ENCODE measurements around the gene ZNF253. TPM values are rescaled to one million over a fixed set of nuclear protein-coding genes. Genes with fewer than 3 reads are reported as not detected.
A peak's percentile ranks its signal among the peaks of the same experiment; 100 is the strongest.
"Not testable (repeated sequence)": the region's sequence is repeated elsewhere in the genome, so short reads cannot be mapped to it uniquely, and the experiment has no call there.

Gene ZNF253
- total RNA-seq, 1 donor: 2.3 TPM

DNA sequence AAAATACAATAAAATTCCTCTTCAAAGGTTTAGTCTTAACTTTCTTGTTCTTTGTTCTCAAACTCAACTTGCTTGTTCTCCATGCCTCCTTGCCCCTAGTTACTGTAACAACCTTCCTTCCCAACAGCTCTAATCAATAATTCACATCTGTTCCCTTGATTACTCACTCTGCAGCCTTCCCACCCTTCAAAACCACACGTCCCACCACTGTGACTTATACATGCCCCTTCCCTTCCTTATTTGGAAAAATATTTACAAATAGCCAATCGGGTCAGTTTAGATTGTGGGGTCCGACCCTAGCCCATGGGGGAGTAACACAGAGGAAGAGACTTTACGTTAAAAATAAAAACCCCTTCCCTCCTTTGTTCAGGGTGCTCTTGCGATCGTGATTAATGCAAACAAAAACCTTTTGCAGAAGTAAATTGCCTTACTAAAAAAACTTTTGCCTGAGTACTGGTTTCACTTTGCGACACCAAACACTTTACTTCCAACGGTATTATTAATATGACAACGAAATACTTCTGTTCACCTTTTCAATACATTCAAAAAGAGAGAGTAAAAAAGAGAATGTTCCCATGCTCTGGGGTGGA is 34.6 kb downstream of the ZNF253 start:
- peak; percentile 29 for DNase-seq (ENCODE audit: low read depth)
- TF ChIP-seq, protein P1, sequence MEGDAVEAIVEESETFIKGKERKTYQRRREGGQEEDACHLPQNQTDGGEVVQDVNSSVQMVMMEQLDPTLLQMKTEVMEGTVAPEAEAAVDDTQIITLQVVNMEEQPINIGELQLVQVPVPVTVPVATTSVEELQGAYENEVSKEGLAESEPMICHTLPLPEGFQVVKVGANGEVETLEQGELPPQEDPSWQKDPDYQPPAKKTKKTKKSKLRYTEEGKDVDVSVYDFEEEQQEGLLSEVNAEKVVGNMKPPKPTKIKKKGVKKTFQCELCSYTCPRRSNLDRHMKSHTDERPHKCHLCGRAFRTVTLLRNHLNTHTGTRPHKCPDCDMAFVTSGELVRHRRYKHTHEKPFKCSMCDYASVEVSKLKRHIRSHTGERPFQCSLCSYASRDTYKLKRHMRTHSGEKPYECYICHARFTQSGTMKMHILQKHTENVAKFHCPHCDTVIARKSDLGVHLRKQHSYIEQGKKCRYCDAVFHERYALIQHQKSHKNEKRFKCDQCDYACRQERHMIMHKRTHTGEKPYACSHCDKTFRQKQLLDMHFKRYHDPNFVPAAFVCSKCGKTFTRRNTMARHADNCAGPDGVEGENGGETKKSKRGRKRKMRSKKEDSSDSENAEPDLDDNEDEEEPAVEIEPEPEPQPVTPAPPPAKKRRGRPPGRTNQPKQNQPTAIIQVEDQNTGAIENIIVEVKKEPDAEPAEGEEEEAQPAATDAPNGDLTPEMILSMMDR (IDR thresholded peaks at IDR 0.05; ENCODE audit: insufficient read depth, low read length): no peak

DNA sequence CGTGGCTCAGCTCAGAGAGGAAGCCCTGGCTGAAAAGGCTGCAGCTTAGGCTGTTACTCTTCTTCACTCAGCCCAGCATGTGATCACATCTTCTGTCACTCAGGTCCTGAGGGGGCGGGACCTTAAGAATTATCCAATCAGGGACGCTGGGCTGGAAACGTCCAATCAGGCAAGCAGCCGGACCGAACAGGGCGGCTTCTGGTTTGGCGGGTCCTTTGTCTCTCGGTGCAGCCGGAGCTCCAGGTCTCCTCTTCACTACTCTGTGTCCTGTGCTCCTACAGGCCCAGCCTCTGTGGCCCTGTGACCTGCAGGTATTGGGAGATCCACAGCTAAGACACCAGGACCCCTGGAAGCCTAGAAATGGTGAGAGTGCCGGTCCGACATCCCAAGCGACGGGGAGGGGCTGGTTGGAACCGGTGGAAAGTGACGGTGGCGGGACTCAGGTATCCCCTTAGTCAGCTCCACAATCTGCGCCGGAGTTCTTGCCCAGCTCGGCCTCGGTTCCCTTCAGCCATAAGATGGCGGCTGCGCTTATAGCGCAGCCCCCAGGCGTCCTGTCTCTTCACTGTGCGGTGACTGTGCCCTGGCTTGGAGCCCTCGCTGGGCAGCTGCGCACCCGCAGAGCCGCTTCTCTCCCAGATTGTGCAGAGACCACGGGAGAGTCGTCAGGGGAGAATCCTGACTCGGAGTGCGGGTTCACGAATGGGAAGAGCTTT is 35.2 kb downstream of the ZNF253 start, which contains the start of gene ZNF93:
TSS of gene ZNF93 (plus strand) at position 218 of the 716 bp plus-strand sequence. CDS start at position 361, 143 bp downstream.
- TF ChIP-seq, protein P1 (IDR thresholded peaks at IDR 0.05; ENCODE audit: insufficient read depth, low read length): no peak
- peak; percentile 94 for DNase-seq (ENCODE audit: low read depth)
- H3K4me3 ChIP-seq (ENCODE audit: low read depth, low read length): peak within 1 kb of the TSS; percentile 78

More for the DNA sequence above, 34.6 kb downstream of the ZNF253 start:
- peak overlapping the region; percentile 78 for H3K4me3 ChIP-seq (ENCODE audit: low read depth, low read length)

DNA sequence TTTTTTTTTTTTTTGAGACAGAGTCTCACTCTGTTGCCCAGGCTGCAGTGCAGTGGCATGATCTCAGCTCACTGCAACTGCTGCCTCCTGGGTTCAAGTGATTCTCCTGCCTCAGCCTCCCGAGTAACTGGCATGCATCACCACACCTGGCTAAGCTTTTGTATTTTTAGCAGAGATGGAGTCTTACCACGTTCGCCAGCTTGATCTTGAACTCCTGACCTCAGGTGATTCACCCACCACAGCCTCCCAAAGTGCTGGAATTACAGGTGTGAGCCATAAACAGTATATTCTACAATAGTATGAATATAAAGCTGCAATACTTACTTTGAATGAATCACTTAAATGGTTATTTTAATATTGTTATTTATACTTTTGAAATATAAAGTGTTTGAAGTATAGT is 41.9 kb downstream of the ZNF253 start:
- DNase-seq (ENCODE audit: low read depth): not testable (repeated sequence)

DNA sequence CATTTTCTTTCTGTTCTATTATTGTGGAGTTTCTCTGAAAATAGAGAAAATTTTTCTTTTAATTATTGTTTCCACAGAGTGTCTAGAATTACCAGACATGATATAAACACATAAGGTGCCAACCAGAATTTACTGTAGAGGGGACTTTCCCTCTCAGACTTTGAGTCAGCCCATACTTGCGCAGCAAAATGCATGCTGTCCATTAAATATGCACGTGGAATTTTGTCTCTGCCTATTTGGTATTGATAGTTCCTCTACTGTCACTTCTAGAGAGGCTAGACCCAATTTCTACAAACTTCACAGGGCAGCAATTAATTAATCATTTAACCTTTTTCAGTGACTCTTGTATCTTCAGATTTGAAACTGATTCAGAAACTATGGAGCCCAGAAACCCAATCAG is 44.0 kb downstream of the ZNF253 start:
- DNase-seq (ENCODE audit: low read depth): no peak
- H3K4me3 ChIP-seq (ENCODE audit: low read depth, low read length): no peak overlapping the region
- TF ChIP-seq, protein P1 (IDR thresholded peaks at IDR 0.05; ENCODE audit: insufficient read depth, low read length): no peak

More for the DNA sequence above, 41.9 kb downstream of the ZNF253 start:
- H3K4me3 ChIP-seq (ENCODE audit: low read depth, low read length): not testable (repeated sequence)

DNA sequence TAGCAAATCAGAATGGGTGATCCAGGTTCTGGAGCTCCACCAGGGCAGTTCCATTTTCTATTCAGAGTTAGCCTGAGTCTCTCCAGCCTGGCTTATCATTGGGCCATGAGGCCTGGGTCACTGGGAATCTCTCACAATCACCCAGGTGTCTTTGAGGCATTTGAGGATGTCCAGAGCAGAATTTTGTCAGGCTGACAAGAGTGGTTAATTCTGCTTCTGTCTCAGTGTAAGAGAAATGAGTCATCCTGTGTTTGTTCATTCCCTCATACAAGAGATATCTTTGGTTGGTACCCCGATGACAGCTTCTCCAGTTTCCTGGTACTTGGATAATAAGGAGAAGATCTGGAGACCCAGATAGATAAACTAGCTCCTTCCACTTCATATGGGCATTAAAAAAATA is 45.5 kb downstream of the ZNF253 start:
- TF ChIP-seq, protein P1 (IDR thresholded peaks at IDR 0.05; ENCODE audit: insufficient read depth, low read length): no peak
- no peak overlapping the region for H3K4me3 ChIP-seq (ENCODE audit: low read depth, low read length)
- no peak for DNase-seq (ENCODE audit: low read depth)

DNA sequence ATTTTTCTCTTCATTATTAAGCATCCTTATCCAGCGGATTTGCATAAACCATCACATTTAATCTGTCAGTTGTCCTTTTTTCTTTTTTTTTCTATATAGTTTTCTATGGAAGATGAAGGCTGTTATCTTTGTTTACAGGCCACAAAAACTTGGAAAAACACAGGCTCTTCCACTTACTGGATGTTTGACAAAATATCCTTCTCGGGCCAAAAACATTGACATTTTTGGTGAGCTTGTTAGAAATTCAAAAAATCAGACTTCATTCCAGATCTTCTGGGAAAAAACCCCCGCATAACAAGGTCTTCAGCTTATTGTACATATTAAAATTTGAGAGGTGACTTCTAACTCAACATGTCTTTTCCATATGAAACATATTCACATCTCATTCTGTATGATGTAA is 48.9 kb downstream of the ZNF253 start:
- H3K4me3 ChIP-seq (ENCODE audit: low read depth, low read length): no peak overlapping the region
- no peak for DNase-seq (ENCODE audit: low read depth)
- TF ChIP-seq, protein P1 (IDR thresholded peaks at IDR 0.05; ENCODE audit: insufficient read depth, low read length): no peak

DNA sequence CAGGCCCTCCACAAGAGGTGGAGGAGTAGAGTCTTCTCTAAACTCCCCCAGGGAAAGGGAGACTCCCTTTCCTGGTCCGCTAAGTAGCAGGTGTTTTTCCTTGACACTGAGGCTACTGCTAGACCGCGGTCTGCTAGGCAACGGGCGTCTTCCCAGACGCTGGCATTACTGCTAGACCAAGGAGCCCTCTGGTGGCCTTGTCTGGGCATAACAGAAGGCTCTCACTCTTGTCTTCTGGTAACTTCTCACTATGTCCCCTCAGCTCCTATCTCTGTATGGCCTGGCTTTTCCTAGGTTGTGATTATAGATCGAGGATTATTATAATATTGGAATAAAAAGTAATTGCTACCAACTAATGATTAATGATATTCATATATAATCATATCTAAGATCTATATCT is 64.7 kb downstream of the ZNF253 start:
- TF ChIP-seq, protein P1 (IDR thresholded peaks at IDR 0.05; ENCODE audit: insufficient read depth, low read length): peak; percentile 10
- not testable (repeated sequence) for H3K4me3 ChIP-seq (ENCODE audit: low read depth, low read length); DNase-seq (ENCODE audit: low read depth)

DNA sequence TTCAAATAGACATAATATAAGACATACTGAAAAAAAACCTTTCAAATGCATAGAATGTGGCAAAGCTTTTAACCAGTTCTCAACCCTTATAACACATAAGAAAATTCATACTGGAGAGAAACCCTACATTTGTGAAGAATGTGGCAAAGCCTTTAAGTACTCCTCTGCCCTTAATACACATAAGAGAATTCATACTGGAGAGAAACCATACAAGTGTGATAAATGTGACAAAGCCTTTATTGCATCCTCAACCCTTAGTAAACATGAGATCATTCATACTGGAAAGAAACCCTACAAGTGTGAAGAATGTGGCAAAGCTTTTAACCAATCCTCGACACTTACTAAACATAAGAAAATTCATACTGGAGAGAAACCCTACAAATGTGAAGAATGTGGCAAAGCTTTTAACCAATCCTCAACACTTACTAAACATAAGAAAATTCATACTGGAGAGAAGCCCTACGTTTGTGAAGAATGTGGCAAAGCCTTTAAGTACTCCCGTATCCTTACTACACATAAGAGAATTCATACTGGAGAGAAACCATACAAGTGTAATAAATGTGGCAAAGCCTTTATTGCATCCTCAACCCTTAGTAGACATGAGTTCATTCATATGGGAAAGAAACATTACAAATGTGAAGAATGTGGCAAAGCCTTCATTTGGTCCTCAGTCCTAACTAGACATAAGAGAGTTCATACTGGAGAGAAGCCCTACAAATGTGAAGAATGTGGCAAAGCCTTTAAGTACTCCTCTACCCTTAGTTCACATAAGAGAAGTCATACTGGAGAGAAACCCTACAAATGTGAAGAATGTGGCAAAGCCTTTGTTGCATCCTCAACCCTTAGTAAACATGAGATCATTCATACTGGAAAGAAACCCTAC is 68.0 kb downstream of the ZNF253 start:
- DNase-seq (ENCODE audit: low read depth); H3K4me3 ChIP-seq (ENCODE audit: low read depth, low read length): not testable (repeated sequence)

Measured in fibroblast of the aortic adventitia (primary cell).